Stimulated activated CD8-positive, alpha-beta memory T cell treated with anti-CD3 and anti-CD28 coated beads, Interleukin-12 subunit alpha, Interleukin-12 subunit beta, amount 100 ng/mL, for 1 hour (primary cell): ENCODE results near the gene SLC11A1.

Experiments
- DNase-seq: peaks from one replicate; pipeline ENCODE4 v3.0.0-alpha.2; 2020; ENCODE audit warnings: low read depth

SLC11A1 gene

DNA sequence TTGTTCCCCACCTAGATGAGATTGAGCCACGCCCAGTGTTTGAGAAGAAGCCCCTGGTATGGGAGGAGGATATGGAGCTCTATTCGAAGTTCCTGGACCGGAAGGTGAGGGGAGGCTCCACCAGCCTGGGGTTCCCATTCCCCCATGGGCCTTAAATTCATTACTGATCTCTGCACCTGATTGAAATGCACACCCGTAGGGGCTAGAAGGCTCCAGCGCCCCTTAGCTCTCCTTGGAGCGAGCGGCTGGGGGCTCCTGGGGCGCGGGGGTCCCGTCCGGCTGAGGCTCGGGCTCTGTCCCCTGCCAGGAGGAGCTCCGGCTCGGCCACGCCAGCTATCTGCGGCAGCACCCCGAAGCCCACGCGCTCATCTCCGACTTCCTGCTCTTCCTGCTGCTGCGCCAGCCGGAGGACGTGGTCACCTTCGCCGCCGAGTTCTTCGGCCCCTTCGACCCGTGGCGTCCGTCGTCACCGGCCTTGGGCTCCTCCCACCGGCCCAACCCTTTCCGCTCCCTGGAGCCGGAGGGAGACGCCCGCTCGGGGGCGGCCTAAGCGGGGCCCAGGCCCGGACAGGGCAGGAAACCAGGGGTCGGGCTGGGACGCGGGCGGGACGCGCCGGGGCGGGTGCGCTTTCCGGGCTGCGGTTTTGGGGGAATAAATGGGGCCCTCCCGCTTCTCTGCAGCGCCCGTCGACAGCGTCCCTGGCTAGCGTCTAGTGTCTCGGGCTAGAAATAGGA, 14.5 kb upstream of the SLC11A1 start:
- DNase-seq, result peak; percentile 46

DNA sequence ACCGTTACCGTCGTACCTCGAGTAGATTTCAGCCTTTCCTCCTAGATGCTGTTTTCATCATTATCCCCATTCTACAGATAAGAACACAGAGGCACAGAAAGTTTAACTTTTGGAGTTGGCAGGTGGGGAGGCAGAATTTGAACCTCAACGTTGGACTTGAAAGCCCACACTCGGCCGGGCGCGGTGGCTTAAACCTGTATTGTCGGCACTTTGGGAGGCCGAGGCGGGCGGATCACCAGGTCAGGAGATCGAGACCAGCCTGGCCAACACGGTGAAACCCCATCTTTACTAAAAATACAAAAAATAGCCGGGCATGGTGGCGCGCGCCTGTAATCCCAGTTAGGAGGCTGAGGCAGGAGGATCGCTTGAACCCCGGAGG, 13.9 kb upstream of the SLC11A1 start:
- DNase-seq, result no peak

DNA sequence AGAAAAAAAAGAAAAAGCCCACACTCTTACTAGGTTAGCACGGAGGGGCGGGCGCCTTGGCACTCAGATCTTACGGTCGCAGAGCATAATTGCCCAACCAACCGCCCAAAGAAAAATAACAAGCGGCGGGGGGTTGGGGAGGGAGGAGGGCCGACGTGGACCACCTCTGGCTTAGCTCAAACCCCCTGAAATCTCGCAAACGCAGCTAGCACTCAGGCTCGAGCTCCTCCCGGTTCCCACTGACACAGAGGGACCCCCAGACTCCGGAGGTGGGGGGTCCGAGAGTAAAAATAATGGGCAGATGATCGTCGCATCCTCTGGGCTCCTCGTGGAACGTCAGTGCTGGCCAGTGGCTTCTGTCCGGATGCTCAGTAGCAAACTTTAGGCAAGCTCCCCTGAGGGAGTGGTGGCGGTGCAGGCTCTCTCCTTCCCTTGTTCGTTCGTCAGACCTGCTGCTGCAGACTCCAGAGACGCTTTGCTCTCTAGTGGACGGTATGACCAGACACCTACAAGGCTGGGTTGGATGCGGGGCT, 13.4 kb upstream of the SLC11A1 start:
- DNase-seq, result no peak

DNA sequence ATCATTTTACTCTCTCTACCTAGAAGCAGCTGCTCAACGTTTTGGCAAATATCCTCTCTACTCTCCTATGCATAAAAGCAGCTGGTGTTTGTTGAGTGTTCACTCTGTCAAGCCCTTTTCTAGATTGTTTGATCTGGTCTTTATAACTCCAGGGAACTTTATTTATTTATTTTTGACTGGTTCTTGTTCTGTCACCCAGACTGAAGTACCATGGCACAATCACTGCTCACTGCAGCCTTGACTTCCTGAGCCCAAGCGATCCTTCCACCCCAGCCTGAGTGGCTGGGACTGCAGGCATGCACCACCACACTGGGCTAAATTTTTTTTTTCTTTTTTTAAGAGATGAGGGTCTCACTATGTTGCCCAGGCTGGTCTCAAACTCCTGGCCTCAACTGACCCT, 12.7 kb upstream of the SLC11A1 start:
- no peak for DNase-seq

DNA sequence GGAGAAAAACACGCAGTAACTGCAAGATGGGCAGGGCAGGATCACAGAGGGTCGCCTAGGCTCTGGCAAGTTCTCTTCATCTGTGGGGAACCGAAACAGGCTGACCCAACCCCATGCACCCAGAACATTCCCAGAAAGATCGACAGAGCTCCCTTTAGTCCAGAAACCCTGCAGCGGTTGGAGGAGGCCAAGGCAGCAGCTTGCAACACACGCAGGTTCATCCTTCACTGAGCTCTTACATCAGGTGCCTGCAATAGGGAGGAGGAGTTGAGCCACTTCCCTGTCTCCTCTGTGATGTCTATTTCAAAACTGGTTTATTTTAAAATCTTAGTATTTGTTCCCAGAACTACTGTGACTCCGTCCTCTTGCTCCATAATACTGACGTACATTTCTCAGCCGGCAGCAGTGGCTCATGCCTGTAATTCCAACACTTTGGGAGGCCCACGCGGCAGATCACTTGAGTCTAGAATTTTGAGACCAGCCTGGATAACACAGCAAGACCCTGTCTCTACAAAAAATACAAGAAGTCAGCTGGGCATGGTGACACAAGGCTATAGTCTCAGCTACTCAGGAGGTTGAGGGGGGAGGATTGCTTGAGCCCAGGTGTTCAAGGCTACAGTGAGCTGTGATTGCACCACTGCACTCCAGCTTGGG, 11.5 kb upstream of the SLC11A1 start:
- DNase-seq, result no peak

DNA sequence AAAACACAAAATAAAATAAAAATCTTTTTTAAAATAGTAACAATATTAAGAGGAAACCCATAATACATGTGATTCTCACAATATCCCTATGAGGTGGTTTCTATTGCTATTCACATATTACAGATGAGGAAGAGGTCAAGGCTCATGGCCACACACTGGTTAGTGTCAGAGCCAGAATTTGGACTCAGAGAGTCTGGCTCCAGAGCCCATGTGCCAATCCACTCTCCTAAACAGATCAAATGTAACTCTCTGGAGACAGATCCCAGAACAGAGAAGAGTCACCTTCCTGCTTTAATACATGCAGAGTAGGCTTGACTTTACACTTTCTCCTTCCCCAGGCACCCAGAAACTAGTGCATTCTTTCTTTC, 10.1 kb upstream of the SLC11A1 start:
- DNase-seq, result no peak

DNA sequence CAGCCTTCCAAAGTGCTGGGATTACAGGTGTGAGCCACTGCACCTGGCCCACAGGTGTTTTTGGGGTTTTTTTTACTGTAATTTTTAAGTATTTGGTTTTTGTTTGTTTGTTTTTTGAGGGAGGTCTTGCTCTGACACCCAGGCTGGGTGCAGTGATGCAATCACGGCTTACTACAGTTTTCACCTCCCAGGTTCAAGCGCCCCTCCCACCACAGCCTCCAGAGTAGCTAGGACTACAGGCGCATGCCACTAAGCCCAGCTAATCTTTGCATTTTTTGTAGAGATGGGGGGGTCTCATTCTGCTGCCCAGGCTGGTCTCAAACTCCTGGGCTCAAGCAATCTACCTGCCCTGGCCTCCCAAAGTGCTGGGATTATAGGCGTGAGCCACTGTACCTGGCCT, 7.3 kb upstream of the SLC11A1 start:
- no peak for DNase-seq

DNA sequence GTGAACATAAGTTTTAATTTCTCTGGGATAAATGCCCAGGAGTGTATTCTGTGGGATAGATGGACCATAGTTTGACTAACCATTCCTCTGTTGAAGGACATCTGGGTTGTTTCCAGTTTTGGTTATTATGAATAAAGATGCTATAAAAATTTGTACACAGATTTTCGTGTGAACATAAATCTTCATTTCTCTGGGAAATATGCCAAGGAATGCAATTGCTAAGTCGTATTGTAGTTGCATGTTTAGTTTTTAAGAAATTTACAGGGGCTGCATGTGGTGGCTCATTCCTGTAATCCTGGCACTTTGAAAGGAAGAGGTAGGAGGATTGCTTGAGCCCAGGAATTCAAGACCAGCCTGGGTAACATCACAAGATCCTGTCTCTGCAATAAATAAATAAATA, 6.9 kb upstream of the SLC11A1 start:
- no peak for DNase-seq

DNA sequence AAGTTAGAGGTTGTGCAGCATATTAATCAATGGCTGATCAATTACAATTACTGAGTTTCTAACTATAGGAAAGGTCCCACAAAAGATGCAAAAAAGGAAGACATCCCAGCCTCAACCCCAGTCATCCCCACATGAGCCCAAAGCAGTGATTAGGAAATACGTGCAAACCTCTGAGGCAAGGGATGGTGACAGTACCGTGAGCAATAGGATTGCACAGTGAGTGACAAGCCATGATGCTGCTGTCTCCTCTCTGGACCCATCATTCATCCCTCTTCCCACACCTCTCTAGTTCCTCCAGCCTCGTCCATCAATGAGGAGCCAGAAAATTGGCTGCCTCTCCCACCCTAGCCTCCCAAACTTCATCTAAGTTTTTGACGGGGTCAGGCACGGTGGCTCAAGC, 4.0 kb upstream of the SLC11A1 start:
- no peak for DNase-seq

DNA sequence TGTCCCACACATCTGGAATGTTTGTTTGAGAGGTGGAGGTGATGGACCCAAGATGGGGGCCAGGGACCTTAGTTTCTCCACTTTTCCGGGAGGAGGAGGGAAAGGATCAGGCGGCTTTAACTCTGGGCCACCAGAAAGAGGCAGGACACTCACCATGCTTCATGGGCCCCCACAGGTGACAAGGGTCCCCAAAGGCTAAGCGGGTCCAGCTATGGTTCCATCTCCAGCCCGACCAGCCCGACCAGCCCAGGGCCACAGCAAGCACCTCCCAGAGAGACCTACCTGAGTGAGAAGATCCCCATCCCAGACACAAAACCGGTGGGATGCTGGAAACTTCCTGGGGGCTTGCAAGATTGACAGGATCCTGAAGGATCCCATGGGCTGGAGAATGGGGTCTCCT, 712 bp downstream of the SLC11A1 start:
- DNase-seq, result no peak

DNA sequence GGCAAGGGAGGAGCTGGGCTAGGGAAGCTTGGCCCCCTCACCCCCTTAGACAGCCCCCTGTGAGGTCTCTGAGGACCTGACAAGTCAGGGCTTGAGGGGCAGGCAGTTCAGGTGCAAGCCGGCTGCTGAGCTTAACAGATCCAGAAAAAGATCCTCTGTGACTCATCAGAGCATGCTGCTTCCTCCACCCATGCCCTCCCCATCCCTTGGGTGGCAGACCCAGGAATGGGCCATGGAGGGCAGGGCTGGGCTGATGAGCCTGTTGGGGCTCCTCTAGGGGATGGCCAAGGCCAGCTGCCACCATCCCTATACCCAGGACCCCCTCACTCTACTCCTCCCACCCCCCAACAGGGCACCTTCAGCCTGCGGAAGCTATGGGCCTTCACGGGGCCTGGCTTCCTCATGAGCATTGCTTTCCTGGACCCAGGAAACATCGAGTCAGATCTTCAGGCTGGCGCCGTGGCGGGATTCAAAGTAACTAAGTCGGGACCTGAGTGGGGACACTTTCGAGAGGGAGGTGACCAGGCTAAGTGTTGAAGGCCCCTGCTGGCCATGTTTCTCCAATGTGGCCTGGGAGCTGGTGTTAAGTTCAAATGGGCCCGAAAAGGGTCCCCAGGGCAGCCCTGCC, 1.9 kb downstream of the SLC11A1 start:
- DNase-seq, result no peak

DNA sequence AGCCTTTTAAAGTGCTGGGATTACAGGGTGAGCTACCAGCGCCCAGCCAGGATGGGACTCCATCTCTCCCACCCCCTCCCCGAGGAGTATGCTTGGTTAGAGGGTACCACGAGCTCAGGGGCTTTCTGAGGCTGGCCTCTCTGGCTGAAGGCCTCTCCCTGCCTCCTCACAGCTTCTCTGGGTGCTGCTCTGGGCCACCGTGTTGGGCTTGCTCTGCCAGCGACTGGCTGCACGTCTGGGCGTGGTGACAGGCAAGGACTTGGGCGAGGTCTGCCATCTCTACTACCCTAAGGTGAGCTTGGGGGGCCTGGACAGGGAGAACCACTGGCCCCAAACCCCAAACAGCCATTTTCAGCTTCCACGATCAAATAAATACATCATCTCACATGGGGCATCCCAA, 2.9 kb downstream of the SLC11A1 start:
- no peak for DNase-seq

DNA sequence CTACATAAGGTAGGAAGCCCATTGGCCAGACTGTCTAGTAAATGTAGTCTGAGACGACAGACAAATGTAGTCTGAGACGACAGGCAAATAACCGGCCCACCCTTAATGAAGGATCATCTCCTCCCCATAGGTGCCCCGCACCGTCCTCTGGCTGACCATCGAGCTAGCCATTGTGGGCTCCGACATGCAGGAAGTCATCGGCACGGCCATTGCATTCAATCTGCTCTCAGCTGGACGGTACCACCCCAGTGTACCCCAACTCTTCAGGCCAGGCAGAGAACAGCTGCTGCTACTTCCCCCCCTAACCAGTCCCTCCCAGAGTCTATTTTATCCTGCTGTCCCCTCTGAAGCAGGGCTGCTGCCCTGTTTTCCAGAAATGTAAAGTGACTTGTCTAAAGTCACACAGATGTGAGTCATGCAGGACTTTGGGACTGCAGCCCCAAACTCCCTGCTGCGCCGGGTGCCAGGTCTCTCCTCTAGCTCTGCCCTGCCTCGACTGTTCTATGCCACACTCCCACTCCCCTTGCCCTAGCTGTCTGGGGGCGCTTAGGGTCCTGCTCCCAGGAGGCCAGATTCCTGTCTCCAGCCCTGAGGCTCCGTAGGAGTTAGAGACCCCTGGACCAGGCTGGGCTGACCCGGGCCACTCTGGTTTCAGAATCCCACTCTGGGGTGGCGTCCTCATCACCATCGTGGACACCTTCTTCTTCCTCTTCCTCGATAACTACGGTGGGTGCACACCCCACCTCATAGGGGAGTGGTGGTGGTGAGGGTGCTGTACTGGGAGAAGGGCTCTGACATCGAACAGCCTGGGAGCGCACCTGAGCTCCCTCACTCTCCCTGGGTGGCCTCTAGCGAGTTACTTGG, 4.7 kb downstream of the SLC11A1 start:
- no peak for DNase-seq

DNA sequence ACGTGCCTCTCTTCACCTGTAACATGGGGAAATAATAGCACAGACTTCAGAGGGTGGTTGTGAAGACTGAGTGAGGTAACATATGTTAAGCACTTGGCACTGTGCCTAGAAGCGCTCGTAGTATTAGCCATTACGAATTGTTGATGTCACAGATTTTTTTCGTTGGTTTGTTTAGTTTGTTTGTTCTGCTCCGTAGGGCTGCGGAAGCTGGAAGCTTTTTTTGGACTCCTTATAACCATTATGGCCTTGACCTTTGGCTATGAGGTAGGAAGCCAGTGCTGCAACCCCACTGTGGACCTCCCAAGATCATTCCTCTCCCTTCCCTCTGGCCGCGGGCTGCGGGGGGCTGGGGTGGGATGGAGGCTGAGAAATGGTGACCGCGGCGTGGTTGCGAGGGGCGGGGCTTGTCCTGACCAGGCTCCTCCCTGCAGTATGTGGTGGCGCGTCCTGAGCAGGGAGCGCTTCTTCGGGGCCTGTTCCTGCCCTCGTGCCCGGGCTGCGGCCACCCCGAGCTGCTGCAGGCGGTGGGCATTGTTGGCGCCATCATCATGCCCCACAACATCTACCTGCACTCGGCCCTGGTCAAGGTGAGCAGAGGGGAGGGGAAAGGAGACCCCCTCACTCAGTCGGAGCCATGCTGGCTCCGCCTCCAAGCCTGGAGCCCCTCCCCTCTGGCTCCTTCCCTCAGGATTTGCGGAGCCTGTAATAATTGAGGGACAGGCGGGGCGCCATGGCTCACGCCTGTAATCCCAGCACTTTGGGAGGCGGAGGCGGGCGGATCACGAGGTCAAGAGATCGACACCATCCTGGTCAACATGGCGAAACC, 5.5 kb downstream of the SLC11A1 start:
- no peak for DNase-seq

DNA sequence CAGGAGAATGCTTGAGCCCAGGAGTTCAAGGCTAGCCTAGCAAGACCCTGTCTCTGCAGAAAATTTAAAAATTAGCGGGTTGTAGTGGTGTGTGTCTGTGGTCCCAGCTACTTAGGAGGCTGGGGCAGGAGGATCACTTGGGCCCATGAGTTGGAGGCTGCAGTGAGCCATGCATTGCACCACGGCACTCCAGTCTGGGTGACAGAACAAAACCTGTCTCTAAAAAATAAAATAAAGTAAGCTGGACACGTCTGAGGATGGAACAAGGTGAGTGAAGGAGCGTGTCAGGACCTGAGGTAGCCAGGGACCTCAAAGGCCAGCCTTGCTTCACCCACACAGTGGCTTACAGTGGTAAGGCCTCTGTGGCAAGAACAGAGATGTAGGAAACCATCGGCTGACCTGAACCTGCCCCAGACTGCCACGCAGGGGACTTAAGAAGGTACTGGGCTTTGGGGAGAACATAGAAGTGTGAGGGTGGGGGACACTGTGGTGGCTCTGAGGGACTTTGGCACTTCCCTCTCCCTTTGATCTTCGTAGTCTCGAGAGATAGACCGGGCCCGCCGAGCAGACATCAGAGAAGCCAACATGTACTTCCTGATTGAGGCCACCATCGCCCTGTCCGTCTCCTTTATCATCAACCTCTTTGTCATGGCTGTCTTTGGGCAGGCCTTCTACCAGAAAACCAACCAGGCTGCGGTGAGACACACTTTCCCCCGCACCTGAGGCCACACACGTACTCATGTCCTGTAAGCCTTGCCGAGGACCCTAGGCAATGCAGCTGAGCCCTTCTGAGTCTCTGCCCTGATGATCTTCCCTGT, 7.5 kb downstream of the SLC11A1 start:
- DNase-seq, result no peak

DNA sequence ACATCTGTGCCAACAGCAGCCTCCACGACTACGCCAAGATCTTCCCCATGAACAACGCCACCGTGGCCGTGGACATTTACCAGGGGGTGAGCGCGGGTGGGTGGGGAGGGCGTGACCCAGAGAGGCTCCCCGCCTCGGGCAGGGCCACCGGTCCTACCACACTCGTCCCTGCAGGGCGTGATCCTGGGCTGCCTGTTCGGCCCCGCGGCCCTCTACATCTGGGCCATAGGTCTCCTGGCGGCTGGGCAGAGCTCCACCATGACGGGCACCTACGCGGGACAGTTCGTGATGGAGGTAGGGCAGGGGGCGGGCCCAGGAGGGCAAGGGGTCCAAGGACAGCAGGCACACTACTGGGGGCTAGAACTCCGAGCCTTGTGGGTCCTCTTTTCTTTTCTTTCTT, 9.1 kb downstream of the SLC11A1 start:
- no peak for DNase-seq

DNA sequence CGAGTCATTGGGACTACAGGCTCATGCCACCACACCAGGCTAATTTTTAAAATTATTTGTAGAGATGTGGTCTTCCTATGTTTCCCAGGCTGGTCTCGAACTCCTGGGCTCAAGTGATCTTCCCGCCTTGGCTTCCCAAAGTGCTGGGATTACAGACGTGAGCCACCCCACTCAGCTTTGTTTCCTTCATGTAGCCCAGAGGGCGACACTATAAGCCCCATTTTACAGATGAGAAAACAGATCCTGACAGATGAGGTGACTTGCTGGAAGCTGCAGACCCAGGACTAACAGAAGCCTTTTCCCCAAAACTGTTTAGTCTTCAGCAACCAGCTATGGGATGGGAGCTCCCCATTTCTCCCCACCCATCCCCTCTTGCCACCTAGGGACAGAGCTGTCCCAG, 10.4 kb downstream of the SLC11A1 start:
- no peak for DNase-seq

DNA sequence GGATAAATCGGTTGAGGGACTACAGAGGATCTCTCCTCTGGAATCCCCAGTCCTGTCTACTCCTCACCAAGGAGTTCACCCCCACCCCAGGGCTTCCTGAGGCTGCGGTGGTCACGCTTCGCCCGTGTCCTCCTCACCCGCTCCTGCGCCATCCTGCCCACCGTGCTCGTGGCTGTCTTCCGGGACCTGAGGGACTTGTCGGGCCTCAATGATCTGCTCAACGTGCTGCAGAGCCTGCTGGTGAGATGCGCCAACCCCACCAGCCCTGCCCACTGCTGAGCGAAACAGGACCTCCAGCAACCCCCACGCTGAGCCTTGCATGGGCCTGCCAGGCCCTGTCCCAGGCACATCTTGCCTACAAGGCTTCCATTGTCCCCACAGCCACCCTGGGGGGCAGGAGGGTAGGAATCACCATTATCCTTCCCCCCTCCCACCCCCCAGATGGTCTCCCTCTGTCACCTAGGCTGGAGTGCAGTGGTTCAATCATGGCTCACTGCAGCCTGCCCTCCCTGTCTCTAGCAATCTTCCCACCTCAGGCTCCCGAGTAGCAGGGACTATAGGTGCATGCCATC, 10.9 kb downstream of the SLC11A1 start:
- no peak for DNase-seq

DNA sequence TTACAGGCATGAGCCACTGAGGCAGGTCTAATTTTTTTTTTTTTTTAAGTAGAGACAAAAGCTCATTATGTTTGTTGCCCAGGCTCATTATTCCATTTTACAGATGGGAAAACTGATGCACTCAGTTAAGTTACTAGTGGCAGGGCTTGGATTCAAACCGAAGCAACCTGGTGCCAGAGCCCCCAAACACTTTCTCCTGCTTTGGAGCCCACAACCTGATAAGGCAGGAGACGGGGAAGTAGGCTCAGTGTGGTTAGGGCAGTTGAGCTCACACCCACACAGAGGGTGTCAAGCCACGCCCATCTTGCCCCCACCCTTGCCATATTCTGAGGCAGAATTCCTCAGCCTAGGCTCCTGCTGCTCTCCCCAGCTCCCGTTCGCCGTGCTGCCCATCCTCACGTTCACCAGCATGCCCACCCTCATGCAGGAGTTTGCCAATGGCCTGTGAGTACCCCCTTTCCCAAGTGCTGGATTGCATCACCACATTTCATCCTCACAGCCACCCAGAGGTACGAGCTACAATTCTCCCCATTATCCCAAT, 11.7 kb downstream of the SLC11A1 start:
- no peak for DNase-seq
